T-helper 9 cell (primary cell): ENCODE measurements around the gene TNKS2.
"Not testable (repeated sequence)": the region's sequence is repeated elsewhere in the genome, so short reads cannot be mapped to it uniquely, and the experiment has no call there.

Source experiments
- DNase-seq: peaks from one replicate; pipeline ENCODE4 v3.0.0-alpha.2; 2020
- total RNA-seq, 2 donors: gene quantifications; one replicate each; lab custom pipeline; 2026; lab: John Stamatoyannopoulos, UW

Gene TNKS2
- 141 to 185 reads per million in 2 donors for total RNA-seq

- peak; percentile 89 for DNase-seq
These were observed at the start of gene TNKS2 for GRCh38 chr10:91797874-91798648. TNKS2 (plus strand) TSS chr10:91798426; CDS start chr10:91798691, 265 bp downstream.

- DNase-seq = not testable (repeated sequence)
These were observed 48.6 kb upstream of the TNKS2 start for GRCh38 chr10:91749592-91749991.

GRCh38 chr10:91756286-91756685 is 41.9 kb upstream of the TNKS2 start:
- DNase-seq = no peak

GRCh38 chr10:91758303-91759146 is 39.7 kb upstream of the TNKS2 start:
- DNase-seq = no peak

- no peak for DNase-seq
These were observed 38.6 kb upstream of the TNKS2 start for GRCh38 chr10:91759581-91759986.

GRCh38 chr10:91761721-91762120 is 36.5 kb upstream of the TNKS2 start:
- DNase-seq = no peak

- no peak for DNase-seq
These were observed 35.3 kb upstream of the TNKS2 start for GRCh38 chr10:91762878-91763277.

- DNase-seq = no peak
These were observed 31.6 kb upstream of the TNKS2 start for GRCh38 chr10:91766676-91767075.

- DNase-seq = no peak
These were observed 30.1 kb upstream of the TNKS2 start for GRCh38 chr10:91768123-91768522.

- DNase-seq = no peak
These were observed 26.3 kb upstream of the TNKS2 start for GRCh38 chr10:91771907-91772306.

- DNase-seq = no peak
These were observed 25.8 kb upstream of the TNKS2 start for GRCh38 chr10:91772461-91772860.

GRCh38 chr10:91772869-91773268 is 25.4 kb upstream of the TNKS2 start:
- no peak for DNase-seq

- no peak for DNase-seq
These were observed 23.7 kb upstream of the TNKS2 start for GRCh38 chr10:91774571-91774970.

GRCh38 chr10:91775731-91776130 is 22.5 kb upstream of the TNKS2 start:
- no peak for DNase-seq

- no peak for DNase-seq
These were observed 22.0 kb upstream of the TNKS2 start for GRCh38 chr10:91776266-91776665.

- no peak for DNase-seq
These were observed 19.7 kb upstream of the TNKS2 start for GRCh38 chr10:91778485-91778884.

GRCh38 chr10:91779011-91779605 is 19.1 kb upstream of the TNKS2 start:
- DNase-seq = no peak

GRCh38 chr10:91782539-91782938 is 15.7 kb upstream of the TNKS2 start:
- no peak for DNase-seq

GRCh38 chr10:91785830-91786229 is 12.4 kb upstream of the TNKS2 start:
- no peak for DNase-seq

- no peak for DNase-seq
These were observed 11.0 kb upstream of the TNKS2 start for GRCh38 chr10:91787258-91787657.

- no peak for DNase-seq
These were observed 10.4 kb upstream of the TNKS2 start for GRCh38 chr10:91787810-91788209.

GRCh38 chr10:91788527-91788926 is 9.7 kb upstream of the TNKS2 start:
- DNase-seq = no peak

- DNase-seq = peak; percentile 41
These were observed 1.7 kb upstream of the TNKS2 start for GRCh38 chr10:91796331-91797047.
